GM21360 (cell line): ENCODE measurements around the gene ARFIP2.

Source experiments
- ATAC-seq: cut with Tn5 transposase; IDR thresholded peaks from one replicate; pipeline ENCODE4 v1.9.1; 2021; ENCODE audit warnings: mild to moderate bottlenecking, moderate library complexity; ENCODE audit not compliant: unreplicated experiment

The ARFIP2 gene

DNA sequence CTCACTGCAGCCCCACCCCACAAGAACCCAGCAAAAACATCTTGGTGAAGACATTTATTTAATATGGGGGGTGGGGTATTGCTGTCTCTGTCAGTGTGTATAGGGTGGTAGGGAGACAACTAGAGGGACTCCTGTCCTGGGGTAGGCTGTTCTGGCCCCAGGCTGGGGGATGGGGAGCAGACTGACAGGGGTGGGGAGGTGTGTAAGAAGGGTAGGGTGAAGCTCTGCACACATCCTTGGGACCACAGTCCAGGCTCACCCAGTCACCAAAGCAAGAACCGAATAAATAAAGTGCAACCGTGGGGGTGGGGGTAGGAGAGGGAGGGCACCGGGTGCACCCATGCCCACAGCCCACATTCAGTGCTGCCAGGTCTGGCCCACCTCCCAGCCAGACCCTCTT is 32.6 kb downstream of the ARFIP2 start:
- ATAC-seq: no peak

GRCh38 chr11:6443269-6444003 is 37.7 kb downstream of the ARFIP2 start:
- peak; percentile 78 for ATAC-seq

DNA sequence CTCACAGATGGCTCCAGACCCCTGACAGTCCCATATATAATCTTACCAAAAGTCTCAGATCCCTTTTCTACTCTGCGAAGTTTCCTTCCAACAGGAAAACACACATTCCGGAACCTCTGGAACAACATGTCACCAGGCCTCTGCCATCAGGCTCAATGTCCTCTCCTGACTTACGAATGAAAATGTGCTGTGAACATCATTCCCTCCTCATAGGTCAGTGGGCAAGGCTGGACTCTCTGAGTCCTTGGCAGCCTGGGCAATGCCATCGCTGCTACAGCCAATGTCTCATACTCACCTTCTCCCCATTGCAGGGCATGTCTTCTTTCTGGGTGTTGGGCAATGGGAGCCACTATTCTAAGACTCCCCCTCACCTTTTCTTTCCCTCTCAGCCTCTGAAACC is 38.7 kb downstream of the ARFIP2 start:
- ATAC-seq: no peak

DNA sequence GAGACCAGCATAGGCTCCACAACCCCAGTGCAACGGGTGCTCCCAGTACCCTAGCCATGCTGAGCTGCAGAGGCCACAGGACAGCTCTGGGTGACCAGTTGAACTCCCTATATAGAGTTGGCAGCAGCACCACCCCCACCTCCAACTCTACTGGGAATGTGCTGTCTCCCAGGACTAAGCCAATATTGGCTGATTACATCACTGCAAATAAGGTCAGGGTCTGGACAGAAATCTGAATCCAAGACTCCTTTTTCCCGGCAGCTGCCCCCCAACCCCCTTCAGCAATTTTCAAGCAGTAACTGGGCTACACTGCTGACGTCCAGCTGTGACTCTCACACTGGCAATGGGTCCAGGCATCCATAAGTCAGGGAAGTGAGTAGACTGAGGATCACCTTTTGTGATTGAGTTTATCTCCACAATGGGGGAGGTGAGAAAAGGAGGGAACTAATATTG is 40.2 kb downstream of the ARFIP2 start, which contains the start of gene HPX:
Gene HPX (minus strand): TSS at position 82 of the 453 bp plus-strand sequence. CDS start 24 bp downstream, at position 58.
- ATAC-seq: no peak

- ATAC-seq: no peak
Observed at GRCh38 chr11:6438979-6439571, 42.1 kb downstream of the ARFIP2 start.

GRCh38 chr11:6437993-6438392 is 43.1 kb downstream of the ARFIP2 start:
- no peak for ATAC-seq

- no peak for ATAC-seq
Observed at GRCh38 chr11:6437423-6437822, 43.7 kb downstream of the ARFIP2 start.

DNA sequence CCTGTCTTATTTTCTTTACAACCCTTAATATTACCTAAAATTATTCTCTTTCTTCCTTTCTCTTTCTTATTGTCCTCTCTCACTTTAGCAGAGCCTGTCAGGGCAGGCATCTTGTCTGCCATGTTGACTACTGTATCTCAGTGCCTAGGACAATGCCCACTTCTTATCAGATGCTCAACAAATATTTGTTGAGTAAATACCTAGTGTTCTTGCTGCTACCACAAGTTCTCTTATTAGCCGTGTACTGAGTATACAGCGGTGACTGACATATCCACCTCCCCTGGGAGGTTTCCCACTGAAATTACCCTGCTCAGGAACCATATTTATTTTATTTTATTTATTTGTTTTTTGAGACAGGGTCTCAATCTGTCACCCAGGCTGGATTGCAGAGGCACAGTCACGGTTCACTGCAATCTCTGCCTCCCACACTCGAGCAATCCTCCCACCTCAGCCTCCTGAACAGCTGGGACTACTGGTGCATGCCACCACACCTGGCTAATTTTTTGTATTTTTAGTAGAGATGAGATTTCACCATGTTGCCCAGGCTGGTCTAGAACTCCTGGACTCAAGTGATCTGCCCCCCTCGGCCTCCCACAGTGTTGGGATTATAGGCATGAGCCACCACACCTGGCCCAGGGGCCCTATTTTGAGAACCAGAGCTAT is 47.0 kb downstream of the ARFIP2 start:
- ATAC-seq: peak; percentile 41

DNA sequence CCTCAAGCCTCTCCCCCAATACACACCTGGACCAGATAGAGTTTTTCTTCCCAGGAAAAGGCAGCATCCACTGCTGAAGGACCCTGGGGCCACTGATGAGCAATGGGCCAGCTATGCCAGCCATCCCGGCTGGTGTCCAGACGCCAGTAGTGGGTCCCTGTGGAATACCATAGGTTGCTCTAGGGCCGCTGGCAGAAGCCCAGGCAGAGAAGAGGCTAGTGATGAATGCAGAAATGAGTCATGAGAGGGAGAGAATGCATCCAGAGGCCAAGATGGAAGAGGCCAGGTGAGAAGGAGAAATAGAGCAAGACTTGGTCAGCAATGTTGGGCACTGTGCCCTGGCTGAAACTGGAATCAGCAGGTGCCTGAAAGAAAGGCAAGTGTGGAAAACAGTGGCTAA is 49.3 kb downstream of the ARFIP2 start:
- no peak for ATAC-seq

GRCh38 chr11:6427516-6427915 is 53.6 kb downstream of the ARFIP2 start:
- no peak for ATAC-seq
